HG02759 (cell line): ENCODE data around the gene CST3.
"Not testable (repeated sequence)": the region's sequence is repeated elsewhere in the genome, so short reads cannot be mapped to it uniquely, and the experiment has no call there.

ENCODE experiments used
- ATAC-seq: cut with Tn5 transposase; IDR thresholded peaks from one replicate; pipeline ENCODE4 v1.9.1; 2021; ENCODE audit warnings: mild to moderate bottlenecking, moderate library complexity; ENCODE audit not compliant: unreplicated experiment

The CST3 gene, protein sequence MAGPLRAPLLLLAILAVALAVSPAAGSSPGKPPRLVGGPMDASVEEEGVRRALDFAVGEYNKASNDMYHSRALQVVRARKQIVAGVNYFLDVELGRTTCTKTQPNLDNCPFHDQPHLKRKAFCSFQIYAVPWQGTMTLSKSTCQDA

GRCh38 chr20:23637282-23638221 lies at the start of gene CST3:
Gene CST3 (minus strand): TSS chr20:23637955. CDS start chr20:23637862, 93 bp downstream.
- peak; percentile 81 for ATAC-seq

DNA sequence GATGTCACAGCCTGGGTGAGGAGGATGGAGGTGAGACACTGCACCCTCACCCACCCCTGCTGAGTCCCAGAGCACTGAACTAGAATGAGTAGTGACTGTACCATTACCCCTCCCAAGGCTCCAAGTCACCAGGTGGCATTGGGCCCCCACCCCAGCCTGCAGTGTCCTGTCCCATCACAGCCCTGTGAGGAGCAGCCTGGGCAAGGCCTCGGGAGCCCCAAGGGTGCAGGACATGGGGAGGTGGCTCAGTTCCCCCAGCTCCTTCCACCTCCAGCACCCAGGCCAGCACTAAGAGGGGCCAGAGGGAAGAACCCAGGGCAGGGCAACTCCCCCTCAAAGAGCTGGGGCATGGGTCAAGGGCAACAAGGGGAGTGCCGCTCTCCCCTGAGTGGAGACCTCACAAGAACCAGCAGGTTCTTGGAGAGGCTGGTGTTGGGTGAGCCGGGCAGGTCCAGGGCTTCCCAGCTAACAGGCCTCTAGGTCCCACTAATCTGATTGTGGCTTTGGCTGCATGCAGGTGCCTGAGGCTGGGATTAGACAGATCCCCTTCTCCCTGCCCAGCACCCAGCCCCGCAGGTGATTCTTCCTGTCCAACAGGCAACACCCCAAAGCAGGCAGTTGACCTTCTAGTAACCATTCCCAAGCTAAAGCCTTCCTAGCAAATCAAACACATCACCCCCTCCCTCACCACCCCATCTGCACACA lies 48.4 kb upstream of the CST3 start:
- no peak for ATAC-seq

- ATAC-seq: not testable (repeated sequence)
These were observed 47.8 kb upstream of the CST3 start for GRCh38 chr20:23685529-23685896.

GRCh38 chr20:23684261-23684660 lies 46.5 kb upstream of the CST3 start:
- no peak for ATAC-seq

DNA sequence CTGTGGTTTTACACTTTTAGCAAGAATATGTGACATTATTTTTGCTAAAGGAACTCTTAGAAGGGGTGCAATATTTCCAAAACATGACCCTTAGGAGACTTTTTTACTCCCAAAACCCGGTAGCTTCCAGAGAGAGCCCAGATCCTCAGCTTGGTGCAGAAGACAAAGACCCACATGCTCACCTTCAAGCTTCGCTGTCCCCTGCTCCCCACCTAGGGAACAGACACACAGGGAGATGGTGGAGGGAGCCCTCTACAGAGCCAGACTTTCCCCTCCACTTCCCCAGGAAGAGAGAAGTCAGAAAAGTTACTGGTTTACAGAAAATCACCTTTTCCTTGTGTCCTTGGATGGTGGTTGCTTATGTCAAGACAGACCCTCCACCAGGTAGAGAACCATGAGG lies 46.1 kb upstream of the CST3 start:
- ATAC-seq: no peak

DNA sequence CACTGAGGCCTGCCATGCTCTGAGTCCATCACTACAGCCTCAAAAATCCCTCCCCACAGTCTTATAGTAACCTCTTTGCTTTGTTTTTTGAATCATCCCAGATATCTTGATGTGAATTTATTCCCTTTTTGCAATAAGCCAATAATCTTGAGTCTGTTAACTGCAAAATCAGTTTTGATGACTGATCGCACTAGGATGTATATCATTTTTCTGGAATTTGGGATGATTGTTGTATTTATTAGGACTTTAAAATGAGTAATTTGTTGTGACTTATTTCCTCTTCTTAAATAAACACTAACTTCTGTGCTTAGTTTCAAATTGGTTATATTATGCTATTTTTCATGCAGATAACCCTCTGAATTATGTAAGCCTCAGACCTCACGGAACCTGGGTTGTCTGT lies 45.5 kb upstream of the CST3 start:
- ATAC-seq: no peak

DNA sequence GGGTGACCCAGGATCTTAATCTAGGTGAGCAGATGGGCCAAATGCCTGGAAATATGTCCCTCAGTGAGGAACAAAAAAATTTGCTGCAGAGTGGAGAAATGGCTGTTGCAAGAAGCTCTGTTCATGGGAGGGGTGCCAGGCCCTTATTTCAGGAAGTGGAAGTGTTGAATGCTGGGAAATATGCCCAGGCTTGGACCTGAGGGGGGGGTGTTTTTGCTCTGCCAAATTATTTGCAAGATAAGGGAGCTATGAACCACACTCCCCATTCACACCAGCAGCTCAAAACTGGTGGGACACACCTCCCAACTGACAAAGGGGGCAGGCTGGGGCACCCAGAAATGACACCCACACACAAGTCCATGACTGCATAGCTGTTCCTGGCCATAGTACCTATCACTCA lies 42.4 kb upstream of the CST3 start:
- ATAC-seq: no peak

- ATAC-seq: no peak
These were observed 41.7 kb upstream of the CST3 start for GRCh38 chr20:23679133-23680092.

GRCh38 chr20:23673209-23673608 lies 35.5 kb upstream of the CST3 start:
- no peak for ATAC-seq

DNA sequence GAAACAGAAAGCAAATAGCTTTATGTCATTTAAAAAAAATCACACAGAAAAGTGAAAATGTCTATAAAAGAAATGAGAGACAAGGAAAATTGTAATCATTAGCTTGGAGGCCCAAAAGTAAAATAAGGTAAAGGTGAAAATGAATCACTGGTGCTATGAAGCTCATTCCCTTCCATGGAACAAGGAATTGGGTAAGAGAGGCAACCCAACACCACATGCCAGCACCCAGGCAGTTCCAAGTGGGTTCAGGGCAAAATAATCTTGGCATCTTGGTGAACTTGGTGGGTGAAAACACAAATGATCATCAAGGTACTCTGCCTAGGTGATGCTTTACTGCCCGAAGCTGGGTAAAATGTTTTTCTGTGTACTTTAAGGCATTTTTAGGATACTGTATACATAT lies 34.4 kb upstream of the CST3 start:
- ATAC-seq: no peak

- no peak for ATAC-seq
These were observed 33.7 kb upstream of the CST3 start for GRCh38 chr20:23671479-23671878.

- ATAC-seq: no peak
These were observed 32.6 kb upstream of the CST3 start for GRCh38 chr20:23670361-23670760.

DNA sequence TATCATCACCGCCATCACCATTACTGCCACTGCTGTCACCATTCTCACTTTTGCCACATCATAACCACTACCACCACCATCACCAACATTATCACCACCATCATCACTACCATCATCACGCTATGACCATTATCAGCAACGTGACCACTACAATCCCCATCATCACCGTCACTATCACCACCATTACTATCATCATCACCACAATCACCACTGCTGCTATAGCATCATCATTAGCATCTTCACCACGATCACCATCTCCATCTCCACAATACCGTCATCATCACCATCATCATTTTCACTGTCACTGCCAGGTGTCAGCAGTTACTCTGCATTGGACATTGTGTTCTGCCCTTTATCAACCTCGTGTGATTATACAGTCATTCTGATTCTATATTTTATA lies 32.1 kb upstream of the CST3 start:
- no peak for ATAC-seq

DNA sequence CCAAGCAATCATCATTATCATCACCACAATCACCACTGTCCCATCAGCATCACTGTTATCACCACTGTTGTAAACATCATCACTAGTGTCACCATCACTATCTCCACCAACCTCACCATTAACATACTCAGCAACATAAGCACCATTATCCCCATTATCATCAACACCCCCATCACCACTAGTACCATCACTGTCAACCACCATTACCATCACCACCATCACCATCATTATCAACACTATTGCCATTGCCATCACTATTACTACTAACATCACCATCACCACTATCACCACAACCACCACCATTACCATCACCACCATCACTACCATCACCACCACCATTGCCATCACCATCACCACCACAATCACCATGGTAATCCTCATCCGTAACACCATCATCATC lies 31.6 kb upstream of the CST3 start:
- ATAC-seq: no peak

GRCh38 chr20:23668477-23668951 lies 30.8 kb upstream of the CST3 start:
- ATAC-seq: peak; percentile 89

DNA sequence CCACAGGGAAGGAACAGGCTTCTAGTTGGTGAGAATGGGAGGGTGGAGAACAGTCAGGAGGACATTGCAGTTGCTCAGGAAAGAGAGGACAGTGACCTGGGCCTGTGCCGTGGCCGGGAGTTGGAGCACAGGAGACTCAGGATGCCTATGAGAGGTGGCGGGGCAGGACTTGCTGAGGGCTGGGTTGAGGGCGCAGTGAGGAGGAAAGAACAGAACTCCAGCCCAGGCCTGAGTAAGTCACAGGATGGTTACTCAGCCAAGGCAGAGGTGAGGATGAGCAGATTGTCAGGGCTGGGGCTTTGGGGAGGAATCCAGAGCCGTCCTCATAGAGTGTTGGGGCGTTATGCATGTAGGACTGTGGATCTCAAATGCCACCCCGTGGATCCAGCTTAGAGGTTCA lies 29.9 kb upstream of the CST3 start:
- no peak for ATAC-seq

DNA sequence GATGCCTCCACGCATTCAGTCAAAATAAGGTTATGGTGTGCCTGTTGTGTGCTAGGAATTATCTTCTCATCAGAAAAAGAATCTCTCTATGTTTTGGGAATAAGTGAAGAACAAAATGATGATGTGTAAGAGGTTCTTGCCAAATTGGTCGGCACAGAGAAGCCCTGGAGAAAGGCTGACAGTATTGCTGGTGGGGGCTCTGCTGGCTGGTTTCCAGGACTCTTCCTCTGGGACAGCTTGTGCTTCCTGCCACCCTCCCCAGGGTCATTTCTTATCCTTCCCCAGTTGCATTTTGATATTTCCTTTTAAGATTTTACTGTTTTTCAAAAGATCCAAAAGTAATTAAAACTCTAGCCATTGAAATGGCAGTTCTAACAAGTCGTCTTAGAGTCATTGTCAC lies 28.9 kb upstream of the CST3 start:
- ATAC-seq: no peak

DNA sequence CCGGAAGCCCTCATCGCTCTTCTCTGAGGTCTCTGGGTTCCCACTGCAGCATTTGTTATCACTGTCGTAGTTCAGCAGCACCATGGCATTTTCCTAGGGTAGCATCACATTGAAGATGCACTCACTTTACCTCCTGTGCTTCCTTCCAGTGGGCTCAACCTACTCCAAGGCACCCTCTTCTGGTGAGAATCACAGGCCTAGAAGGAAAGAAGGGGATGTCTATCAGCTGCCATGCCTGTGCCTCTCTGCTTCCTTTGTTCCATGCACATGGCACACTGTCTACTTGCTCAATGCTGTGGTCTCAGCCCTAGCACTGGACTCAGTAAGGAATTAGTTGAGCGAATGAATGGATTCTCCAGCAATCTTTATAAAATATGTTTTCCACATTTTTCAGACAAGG lies 28.4 kb upstream of the CST3 start:
- ATAC-seq: no peak

- no peak for ATAC-seq
These were observed 27.2 kb upstream of the CST3 start for GRCh38 chr20:23664954-23665353.

- ATAC-seq: not testable (repeated sequence)
These were observed 26.3 kb upstream of the CST3 start for GRCh38 chr20:23664046-23664445.

GRCh38 chr20:23663180-23663579 lies 25.4 kb upstream of the CST3 start:
- no peak for ATAC-seq
